ENCODE data around the gene KCNH3. TPM values are rescaled to one million over a fixed set of nuclear protein-coding genes. Genes with fewer than 3 reads are reported as not detected.

KCNH3 gene
- total and polyA plus RNA-seq, 2 of the 8 experiments (the other 6 are each of a cell fraction or from before 2014, with no cell fraction given): 0.24 to 0.50 TPM

GRCh38 chr12:49493900-49494299, 44.9 kb upstream of the KCNH3 start:
- H3K9ac ChIP-seq (replicated peaks in 1 of 4; ENCODE audit: extremely low read depth in 1 of 4, low read depth in 3 of 4, low read length in 3 of 4): no peak overlapping the region

More at GRCh38 chr12:49493900-49494299, 44.9 kb upstream of the KCNH3 start:
- no peak overlapping the region for H3K4ac ChIP-seq (replicated peaks; ENCODE audit: insufficient read length, low read depth, low read length)
- 100% methylated on average over 2 of the region's 2 CpGs; no CpG with 5 or more reads in 1 of the 2 experiments for WGBS, 2 experiments (ENCODE audit: extremely low coverage in 1 of 2, insufficient coverage in 1 of 2, insufficient read length in 1 of 2, insufficient replicate concordance in 2 of 2, low coverage in 1 of 2, low lambda C conversion rate in 2 of 2, missing lambda C conversion rate in 1 of 2)
- no peak overlapping the region for H4K8ac ChIP-seq (ENCODE audit: extremely low read depth, insufficient read depth, low read length)
- no peak overlapping the region for H3K23ac ChIP-seq (ENCODE audit: insufficient read length)
- H3K23me2 ChIP-seq (ENCODE audit: low read depth, low read length): no peaks in the 10 kb centered on the region
- no peak overlapping the region for H2AK5ac ChIP-seq (ENCODE audit: low read depth, low read length)
- no peaks in the 10 kb centered on the region for H3K27me3 ChIP-seq (replicated peaks in 1 of 4; ENCODE audit: control insufficient read depth in 3 of 4, extremely low read depth in 1 of 4, insufficient read depth in 3 of 4, low read length in 3 of 4)
- no peak overlapping the region for H4K5ac ChIP-seq (ENCODE audit: insufficient read length, low read depth, low read length)
- no peak overlapping the region for H2BK120ac ChIP-seq (replicated peaks; ENCODE audit: low read depth, low read length)
- DNase-seq (ENCODE audit: low read depth in 1 of 2, low spot score in 2 of 2) (no peak), FAIRE-seq (no peak)
- no peak overlapping the region for H2BK12ac ChIP-seq (ENCODE audit: low read depth, low read length)
- H3K56ac ChIP-seq (replicated peaks; ENCODE audit: insufficient read length, low read depth, low read length): no peak overlapping the region
- H2BK5ac ChIP-seq (ENCODE audit: low read depth, low read length): no peak overlapping the region
- H2BK20ac ChIP-seq (ENCODE audit: low read length): no peak overlapping the region
- no peak overlapping the region for H2AFZ ChIP-seq (ENCODE audit: low read length)
- no peak overlapping the region for H3K4me3 ChIP-seq (ENCODE audit: extremely low read depth in 1 of 4, insufficient read depth in 2 of 4, low read depth in 3 of 4, low read length in 4 of 4)
- H3K18ac ChIP-seq (ENCODE audit: extremely low read depth, low read length): no peak overlapping the region
- H4K20me1 ChIP-seq (replicated peaks in 1 of 2; ENCODE audit: control insufficient read depth in 1 of 2, insufficient read depth in 2 of 2, low read length in 2 of 2): no peaks in the 10 kb centered on the region
- H4K91ac ChIP-seq (replicated peaks; ENCODE audit: insufficient read length, low read length): no peak overlapping the region
- H3K4me2 ChIP-seq (ENCODE audit: insufficient read depth in 1 of 2, low read depth in 2 of 2, low read length in 2 of 2): no peak overlapping the region
- peaks cover 0 to 4% (median 1%) of the 10 kb centered on the region in 4 experiments; a peak in 2 of 8 replicates for H3K36me3 ChIP-seq (ENCODE audit: control insufficient read depth in 2 of 4, insufficient read depth in 4 of 4, low read length in 3 of 4)
- peaks cover 0 to 4% (median under 1%) of the 10 kb centered on the region in 4 experiments; a peak in 2 of 7 replicates for H3K4me1 ChIP-seq (replicated peaks in 1 of 4; ENCODE audit: control insufficient read depth in 3 of 4, insufficient read depth in 4 of 4, low read length in 3 of 4)
- ChIA-PET POLR2A (ENCODE audit: partially characterized antibody) (no interaction called here), CTCF (ENCODE audit: partially characterized antibody) (interaction anchor here (0.9 to 2.4 kb wide), 3 partner anchors 10 to 135 kb away, joined by 3 to 13 read pairs (median 4); no protein-coding TSS in a partner anchor)
- H3K79me1 ChIP-seq (ENCODE audit: low read depth, low read length): no peaks in the 10 kb centered on the region
- H3K27ac ChIP-seq (ENCODE audit: low read depth, low read length): no peak overlapping the region
- H3K14ac ChIP-seq (ENCODE audit: insufficient read length): no peak overlapping the region
- no peaks in the 10 kb centered on the region for H3K9me3 ChIP-seq (ENCODE audit: insufficient read depth in 2 of 2, low read depth in 1 of 2, low read length in 1 of 2)
- H3K79me2 ChIP-seq (ENCODE audit: control insufficient read depth in 1 of 2, insufficient read depth in 2 of 2, low read length in 2 of 2): no peaks in the 10 kb centered on the region
- TF ChIP-seq YY1 (IDR thresholded peaks at IDR 0.05; ENCODE audit: low read depth, low read length): no peak
- no peak overlapping the region for H2BK15ac ChIP-seq (ENCODE audit: low read length)

Measured in H1 (cell line).